Heart right ventricle (tissue), 16 donors: ENCODE data around the gene IL17RE. TPM values are rescaled to one million over a fixed set of nuclear protein-coding genes. Genes with fewer than 3 reads are reported as not detected.
"Not testable (repeated sequence)": the region's sequence is repeated elsewhere in the genome, so short reads cannot be mapped to it uniquely, and the experiment has no call there.

Experiments
- ATAC-seq, 8 donors: fragments of 200-7000 bp; cut with Tn5 transposase; one replicate each; pipeline ENCODE4 v1.9.1; 2020; ENCODE audit warnings: mild to moderate bottlenecking in 8 of 8, moderate library complexity in 8 of 8, moderate number of reproducible peaks in 1 of 8
- DNase-seq, 2 donors: peaks; one replicate each; pipeline ENCODE4 v3.0.0-alpha.2; 2020
- H3K27ac ChIP-seq, 10 donors: fragments of 200-600 bp; sonication (generic) in 2 of 10; one replicate each; pipeline versions ENCODE4 v1.5.0 to v1.8.0; 2020 to 2022; ENCODE audit warnings: mild to moderate bottlenecking in 3 of 10
- H3K27me3 ChIP-seq, 7 donors: fragments of 200-600 bp; one replicate each; pipeline ENCODE4 v1.8.0; 2021 to 2022; ENCODE audit warnings: mild to moderate bottlenecking in 2 of 7
- H3K36me3 ChIP-seq, 9 donors: fragments of 200-600 bp; sonication (generic) in 1 of 9; one replicate each; pipeline versions ENCODE4 v1.5.0 to v1.8.0; 2020 to 2022; ENCODE audit warnings: mild to moderate bottlenecking in 2 of 9
- H3K4me1 ChIP-seq, 9 donors: fragments of 200-600 bp; sonication (generic) in 1 of 9; one replicate each; pipeline versions ENCODE4 v1.5.0 to v1.8.0; 2020 to 2022; ENCODE audit warnings: mild to moderate bottlenecking in 4 of 9
- H3K4me3 ChIP-seq, 10 donors: fragments of 200-600 bp; sonication (generic) in 2 of 10; one replicate each; pipeline versions ENCODE4 v1.5.0 to v1.8.0; 2020 to 2022; ENCODE audit warnings: mild to moderate bottlenecking in 7 of 10, moderate library complexity in 2 of 10
- H3K9me3 ChIP-seq, 11 donors: fragments of 200-600 bp in 10 of 11; sonication (generic) in 2 of 11; one replicate each; pipeline versions ENCODE4 v1.5.0 to v1.8.0; 2013 to 2022; ENCODE audit warnings: mild to moderate bottlenecking in 2 of 11, control low read depth in 1 of 11, moderate library complexity in 1 of 11
- WGBS, 2 donors: extraction: QIAGEN DNeasy Blood & Tissue Kit; methylation state at CpG; one replicate each; pipeline ENCODE4 v1.1.7; 2013; ENCODE audit warnings: inconsistent platforms in 1 of 2; 5-methylcytosine and 5-hydroxymethylcytosine counted together
- intact Hi-C, 10 donors: fragments of 100-400 bp; cut with DNase I; formaldehyde crosslinking; loops; one replicate each; pipeline versions ENCODE4 v1.11.1 to v1.14.2; 2022
- polyA plus RNA-seq, 2 donors: library from polyadenylated mRNA; stranded (reverse); fragments of 200-250 nt; gene quantifications; one replicate each; pipeline ENCODE4 v1.2.3, GENCODE V29; 2013
- total RNA-seq, 10 donors: library from RNA; stranded (reverse); fragmentation: NEBNext Ultra II Directional in 3 of 10; extraction: Animal tissue kit (Norgen Biotek cat#: 25700) in 3 of 10; gene quantifications; one replicate each; pipeline versions ENCODE4 v1.2.1 to v1.2.4, GENCODE V29; 2021 to 2023
- TF ChIP-seq, protein P1 (sequence below), 9 donors: fragments of 200-600 bp; sonication (generic) in 2 of 9; IDR thresholded peaks; one replicate each; pipeline versions ENCODE4 v1.5.0 to v1.8.0; 2021 to 2022; ENCODE audit warnings: antibody characterized with exemption in 9 of 9, mild to moderate bottlenecking in 5 of 9, moderate library complexity in 1 of 9
- donor health status: Arrhythmogenic right ventricular cardiomyopathy.
- donor health status: ischemic (EF 13 %, LVEDD 7.1; RV severe dilation, severe dysfunction).
- donor health status: healthy with polysubstance abuse.
- donor health status: DM: no; HTN: yes; CAD: no.
- donor health status: DM: no; HTN: no; CAD: no.
- donor health status: ischemic (EF 25% LVEDD 6.9; RV normal size, moderate dysfunction).
- donor health status: ischemic (EF 25% LVEDD 5.7; RV mildly dilated, moderate dysfunction).
- donor health status: healthy.
- donor health status: DM: yes; HTN: yes; CAD: no.
- donor health status: Ischemic cardiomyopathy.
- donor health status: ischemic (EF 35%, LVEDD 5.7; RV mildly dilated, moderate dysfunction).
- donor health status: nonischemic (EF 11% LVEDD 7.7; RV severe dilation, severe dysfunction).
- donor health status: DM: yes; HTN: yes; CAD: no.
- donor health status: PGD.
- donor health status: ischemic (EF 29% LVEDD 5.4; RV normal size, mild dysfunction).
- donor health status: nonischemic (EF 23%, LVEDD 6.1; RV moderate dilation, normal function).

IL17RE gene
- total and polyA plus RNA-seq, 12 donors: 0.16 to 2.3 (median 1.00) TPM

DNA sequence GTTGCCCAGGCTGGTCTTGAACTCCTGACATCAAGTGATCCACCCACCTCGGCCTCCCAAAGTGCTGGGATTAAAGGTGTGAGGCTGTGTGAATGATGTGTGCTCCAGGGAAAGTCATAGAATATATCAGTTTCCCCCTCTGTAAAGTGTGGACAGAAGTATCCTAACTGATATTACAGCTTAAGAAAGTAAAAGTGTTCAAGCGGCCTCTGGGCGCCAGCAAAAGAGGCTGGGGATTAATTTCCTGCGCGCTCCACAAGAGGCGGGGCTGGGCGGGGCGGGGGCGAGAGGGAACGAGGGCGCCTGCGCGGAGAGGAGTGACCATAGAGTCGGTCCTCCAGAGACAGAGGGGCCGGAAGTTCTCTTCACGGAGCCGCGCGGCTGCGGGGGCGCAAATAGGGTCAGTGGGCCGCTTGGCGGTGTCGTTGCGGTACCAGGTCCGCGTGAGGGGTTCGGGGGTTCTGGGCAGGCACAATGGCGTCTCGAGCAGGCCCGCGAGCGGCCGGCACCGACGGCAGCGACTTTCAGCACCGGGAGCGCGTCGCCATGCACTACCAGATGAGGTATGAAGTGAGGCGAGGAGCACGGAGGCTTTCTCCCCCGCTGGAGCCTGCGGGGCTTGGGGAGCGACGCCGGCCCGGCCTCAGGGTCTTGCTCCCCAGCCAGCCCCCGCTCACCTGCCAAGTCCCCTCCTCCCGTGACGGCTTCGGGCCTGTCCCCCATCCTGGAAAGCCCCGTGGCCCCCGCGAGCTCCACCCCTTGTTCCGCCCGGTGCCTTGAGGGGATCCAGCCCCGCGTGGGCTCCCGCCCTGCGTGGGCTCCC lies 12.2 kb upstream of the IL17RE start, which contains the start of gene JAGN1:
Gene JAGN1 (plus strand): TSS at position 362 of the 823 bp plus-strand sequence. CDS start 113 bp downstream, at position 475.
- TF ChIP-seq, protein P1, sequence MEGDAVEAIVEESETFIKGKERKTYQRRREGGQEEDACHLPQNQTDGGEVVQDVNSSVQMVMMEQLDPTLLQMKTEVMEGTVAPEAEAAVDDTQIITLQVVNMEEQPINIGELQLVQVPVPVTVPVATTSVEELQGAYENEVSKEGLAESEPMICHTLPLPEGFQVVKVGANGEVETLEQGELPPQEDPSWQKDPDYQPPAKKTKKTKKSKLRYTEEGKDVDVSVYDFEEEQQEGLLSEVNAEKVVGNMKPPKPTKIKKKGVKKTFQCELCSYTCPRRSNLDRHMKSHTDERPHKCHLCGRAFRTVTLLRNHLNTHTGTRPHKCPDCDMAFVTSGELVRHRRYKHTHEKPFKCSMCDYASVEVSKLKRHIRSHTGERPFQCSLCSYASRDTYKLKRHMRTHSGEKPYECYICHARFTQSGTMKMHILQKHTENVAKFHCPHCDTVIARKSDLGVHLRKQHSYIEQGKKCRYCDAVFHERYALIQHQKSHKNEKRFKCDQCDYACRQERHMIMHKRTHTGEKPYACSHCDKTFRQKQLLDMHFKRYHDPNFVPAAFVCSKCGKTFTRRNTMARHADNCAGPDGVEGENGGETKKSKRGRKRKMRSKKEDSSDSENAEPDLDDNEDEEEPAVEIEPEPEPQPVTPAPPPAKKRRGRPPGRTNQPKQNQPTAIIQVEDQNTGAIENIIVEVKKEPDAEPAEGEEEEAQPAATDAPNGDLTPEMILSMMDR (IDR thresholded peaks at IDR 0.05): peak in 5 of 9 donors; percentile 4 to 20 (median 11)
- Histone ChIP-seq H3K4me1 (peaks cover 3 to 34% (median 16%) of the 10 kb centered on the region in 9 donors), H3K4me3 (peak within 1 kb of the TSS; percentile 61 to 99 (median 94)), H3K27ac (peak within 1 kb of the TSS; percentile 86 to 99 (median 96)), H3K9me3 (no peaks in the 10 kb centered on the region), H3K36me3 (peaks cover 0 to 21% (median 0%) of the 10 kb centered on the region in 9 donors), H3K27me3 (no peaks in the 10 kb centered on the region)
- DNase-seq: peak; percentile 91 to 92
- peak; percentile 98 to 99 (median 98) for ATAC-seq
- WGBS, 2 donors: 0 to 1% methylated on average over 60 to 62 of the region's 62 CpGs
- intact Hi-C loops: loop anchor here in 1 of 10 donors (2.0 kb wide), 1 partner anchor 42 kb away; the partner anchor contains the start of gene CRELD1

- TF ChIP-seq, protein P1 (IDR thresholded peaks at IDR 0.05): no peak
- Histone ChIP-seq H3K4me3 (peak overlapping the region; percentile 61 to 99 (median 94)), H3K27me3 (no peaks in the 10 kb centered on the region), H3K27ac (peak overlapping the region; percentile 86 to 99 (median 96)), H3K4me1 (peaks cover 3 to 34% (median 16%) of the 10 kb centered on the region in 9 donors), H3K9me3 (no peaks in the 10 kb centered on the region), H3K36me3 (peaks cover 0 to 21% (median 0%) of the 10 kb centered on the region in 9 donors)
- ATAC-seq: no peak
- intact Hi-C loops: loop anchor here in 1 of 10 donors (2.0 kb wide), 1 partner anchor 42 kb away; the partner anchor contains the start of gene CRELD1
- 9 to 10% methylated on average over 12 of the region's 12 CpGs for WGBS, 2 donors
- no peak for DNase-seq
These were observed 11.5 kb upstream of the IL17RE start for GRCh38 chr3:9891072-9891622.

- TF ChIP-seq, protein P1 (IDR thresholded peaks at IDR 0.05): no peak
- Histone ChIP-seq H3K36me3 (peaks cover 0 to 21% (median 0%) of the 10 kb centered on the region in 9 donors), H3K9me3 (no peaks in the 10 kb centered on the region), H3K4me1 (peaks cover 3 to 40% (median 16%) of the 10 kb centered on the region in 9 donors), H3K27ac (peak overlapping the region in 1 of 10 donors; percentile 4), H3K27me3 (no peaks in the 10 kb centered on the region), H3K4me3 (no peak overlapping the region)
- ATAC-seq (no peak), DNase-seq (no peak)
- WGBS, 2 donors: 89 to 93% methylated on average over 1 of the region's 1 CpG
- intact Hi-C loops: no loop called here
These were observed 8.9 kb upstream of the IL17RE start for GRCh38 chr3:9893739-9894138.

DNA sequence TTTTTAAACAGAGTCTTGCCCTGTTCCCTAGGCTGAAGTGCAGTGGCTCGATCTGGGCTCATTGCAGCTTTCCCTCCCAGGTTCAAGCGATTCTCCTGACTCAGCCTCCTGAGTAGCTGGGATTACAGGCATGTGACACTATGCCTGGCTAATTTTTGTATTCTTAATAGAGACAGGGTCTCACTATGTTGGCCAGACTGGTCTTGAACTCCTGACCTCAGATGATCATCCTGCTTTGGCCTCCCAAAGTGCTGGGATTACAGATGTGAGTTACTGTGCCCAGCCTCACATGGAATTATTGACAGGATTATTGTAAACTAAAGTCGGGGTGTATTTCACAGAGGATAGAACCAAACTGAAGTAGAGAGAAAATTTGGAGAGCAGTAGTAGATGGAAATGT lies 6.9 kb upstream of the IL17RE start:
- ATAC-seq, intact Hi-C loops, H3K4me3 ChIP-seq, H3K9me3 ChIP-seq, DNase-seq, H3K27me3 ChIP-seq: not testable (repeated sequence)
- Histone ChIP-seq H3K4me1 (peaks cover 0 to 36% (median 12%) of the 10 kb centered on the region in 9 donors), H3K27ac (peak overlapping the region in 1 of 10 donors; percentile 1), H3K36me3 (peaks cover 0 to 21% (median 0%) of the 10 kb centered on the region in 9 donors)
- WGBS, 2 donors: 95 to 97% methylated on average over 3 of the region's 3 CpGs

DNA sequence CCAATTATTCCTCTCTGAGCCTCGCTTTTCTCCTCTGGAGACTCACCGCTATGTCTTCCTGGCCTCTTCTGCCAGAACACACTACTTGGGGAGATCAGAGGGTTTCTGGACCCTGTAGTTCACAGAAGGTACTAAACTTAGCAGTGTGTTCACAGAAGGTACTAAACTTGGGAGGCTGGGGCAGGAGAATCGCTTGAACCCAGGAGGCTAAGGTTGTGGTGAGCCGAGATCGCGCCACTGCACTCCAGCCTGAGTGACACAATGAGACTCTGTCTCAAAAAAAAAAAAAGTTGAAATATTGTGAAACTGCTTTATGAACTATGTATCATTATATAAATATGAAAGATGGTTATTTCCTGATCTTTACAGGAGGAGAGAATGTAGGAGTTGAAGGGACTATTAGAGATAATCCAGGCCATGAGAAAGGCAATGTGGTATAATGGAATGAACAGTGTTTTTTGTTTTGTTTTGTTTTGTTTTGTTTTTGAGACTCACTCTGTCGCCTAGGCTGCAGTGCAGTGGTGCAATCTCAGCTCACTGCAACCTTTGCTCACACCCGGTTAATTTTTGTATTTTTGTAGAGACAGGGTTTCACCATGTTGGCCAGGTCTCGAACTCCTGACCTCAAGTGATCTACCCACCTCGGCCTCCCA lies 5.8 kb upstream of the IL17RE start:
- 93 to 94% methylated on average over 10 of the region's 10 CpGs for WGBS, 2 donors
- H3K9me3 ChIP-seq, H3K27me3 ChIP-seq, intact Hi-C loops, H3K27ac ChIP-seq, H3K4me3 ChIP-seq, DNase-seq, ATAC-seq: not testable (repeated sequence)
- peaks cover 0 to 21% (median 0%) of the 10 kb centered on the region in 9 donors for H3K36me3 ChIP-seq
- peaks cover 0 to 26% (median 2%) of the 10 kb centered on the region in 9 donors for H3K4me1 ChIP-seq
